Suprapubic skin (tissue), 4 donors: Measurements from ENCODE around the gene NCKAP5. TPM values are rescaled to one million over a fixed set of nuclear protein-coding genes. Genes with fewer than 3 reads are reported as not detected.

ENCODE experiments used
- DNase-seq, 2 donors: peaks; one replicate each; pipeline ENCODE4 v3.0.0-alpha.2; 2019; ENCODE audit warnings: low spot score in 2 of 2
- H3K27ac ChIP-seq: fragments of 200-600 bp; sonication (generic); one replicate; pipeline ENCODE4 v1.5.1; 2019
- H3K27me3 ChIP-seq: fragments of 200-600 bp; sonication (generic); one replicate; pipeline ENCODE4 v1.5.1; 2019
- H3K36me3 ChIP-seq: fragments of 200-600 bp; sonication (generic); one replicate; pipeline ENCODE4 v1.5.1; 2019
- H3K4me1 ChIP-seq: fragments of 200-600 bp; sonication (generic); one replicate; pipeline ENCODE4 v1.5.1; 2019
- H3K4me3 ChIP-seq: fragments of 200-600 bp; sonication (generic); one replicate; pipeline ENCODE4 v1.5.1; 2019; ENCODE audit warnings: mild to moderate bottlenecking
- H3K9me3 ChIP-seq: fragments of 200-600 bp; sonication (generic); one replicate; pipeline ENCODE4 v1.5.1; 2019
- CTCF ChIP-seq, 2 donors: fragments of 200-600 bp in 1 of 2; fragments of 450-650 bp in 1 of 2; sonication (generic) in 1 of 2; IDR thresholded peaks; one replicate each; pipeline ENCODE4 v1.5.1; 2016 to 2019; ENCODE audit warnings: antibody characterized with exemption in 2 of 2, mild to moderate bottlenecking in 1 of 2, moderate library complexity in 1 of 2
- EP300 ChIP-seq: sonication (generic); formaldehyde crosslinking; IDR thresholded peaks from one replicate; pipeline ENCODE4 v1.6.1; 2017; ENCODE audit warnings: antibody characterized with exemption
- POLR2A ChIP-seq, 2 donors: fragments of 450-650 bp; IDR thresholded peaks; one replicate each; pipeline ENCODE4 v1.6.1; 2017; ENCODE audit warnings: antibody characterized with exemption in 2 of 2, mild to moderate bottlenecking in 2 of 2, moderate library complexity in 2 of 2
- POLR2AphosphoS5 ChIP-seq, 3 donors: sonication (generic); formaldehyde crosslinking; IDR thresholded peaks; one replicate each; pipeline ENCODE4 v1.6.1; 2017; ENCODE audit warnings: antibody characterized with exemption in 3 of 3
- WGBS: methylation state at CpG from one replicate; pipeline ENCODE4 v1.1.5; 2018; 5-methylcytosine and 5-hydroxymethylcytosine counted together
- total RNA-seq, 4 donors: library from RNA; depleted of rRNA; stranded (reverse); fragments of >200 nt; gene quantifications; one replicate each; pipeline ENCODE4 v1.1.0, GENCODE V29; 2016

The NCKAP5 gene
- total RNA-seq, 4 donors from 2014 or later, result 2.8 to 6.4 (median 4.2) TPM

- Histone ChIP-seq H3K27ac (no peak overlapping the region), H3K27me3 (no peaks in the 10 kb centered on the region), H3K4me3 (no peak overlapping the region), H3K36me3 (peaks cover 5% of the 10 kb centered on the region), H3K9me3 (no peaks in the 10 kb centered on the region), H3K4me1 (no peaks in the 10 kb centered on the region)
- TF ChIP-seq POLR2A (IDR thresholded peaks at IDR 0.05) (no peak), CTCF (IDR thresholded peaks at IDR 0.05) (no peak), POLR2AphosphoS5 (IDR thresholded peaks at IDR 0.05) (no peak), EP300 (no peak)
- WGBS, result 88% methylated on average over 3 of the region's 3 CpGs
- DNase-seq, result no peak
Measured at GRCh38 chr2:132773331-132773730, 794.9 kb downstream of the NCKAP5 start.

GRCh38 chr2:132772340-132772739 lies 795.9 kb downstream of the NCKAP5 start:
- DNase-seq, result no peak
- TF ChIP-seq CTCF (IDR thresholded peaks at IDR 0.05), result no peak
- no peak for TF ChIP-seq EP300
- no peak for TF ChIP-seq POLR2AphosphoS5 (IDR thresholded peaks at IDR 0.05)
- TF ChIP-seq POLR2A (IDR thresholded peaks at IDR 0.05), result no peak
- Histone ChIP-seq H3K4me3 (no peak overlapping the region), H3K4me1 (no peaks in the 10 kb centered on the region), H3K27ac (no peak overlapping the region), H3K27me3 (no peaks in the 10 kb centered on the region), H3K9me3 (no peaks in the 10 kb centered on the region), H3K36me3 (peaks cover 5% of the 10 kb centered on the region)
- WGBS, result 65% methylated on average over 2 of the region's 2 CpGs

- no peaks in the 10 kb centered on the region for H3K36me3 ChIP-seq
- H3K27ac ChIP-seq, result no peak overlapping the region
- no peaks in the 10 kb centered on the region for H3K27me3 ChIP-seq
- DNase-seq, result no peak
- 100% methylated on average over 1 of the region's 1 CpG for WGBS
- TF ChIP-seq CTCF (IDR thresholded peaks at IDR 0.05) (no peak), POLR2A (IDR thresholded peaks at IDR 0.05) (no peak), POLR2AphosphoS5 (IDR thresholded peaks at IDR 0.05) (no peak), EP300 (no peak)
- no peak overlapping the region for H3K4me3 ChIP-seq
- H3K9me3 ChIP-seq, result no peaks in the 10 kb centered on the region
- no peaks in the 10 kb centered on the region for H3K4me1 ChIP-seq
Measured at GRCh38 chr2:132766573-132766972, 801.7 kb downstream of the NCKAP5 start.

GRCh38 chr2:132761437-132761836 lies 806.8 kb downstream of the NCKAP5 start:
- no peak overlapping the region for H3K4me3 ChIP-seq
- H3K27me3 ChIP-seq, result no peaks in the 10 kb centered on the region
- peaks cover 5% of the 10 kb centered on the region for H3K4me1 ChIP-seq
- no peak for DNase-seq
- H3K9me3 ChIP-seq, result peaks cover 3% of the 10 kb centered on the region
- no peaks in the 10 kb centered on the region for H3K36me3 ChIP-seq
- WGBS, result 84% methylated on average over 1 of the region's 1 CpG
- TF ChIP-seq POLR2AphosphoS5 (IDR thresholded peaks at IDR 0.05) (no peak), EP300 (no peak), POLR2A (IDR thresholded peaks at IDR 0.05) (no peak), CTCF (IDR thresholded peaks at IDR 0.05) (no peak)
- no peak overlapping the region for H3K27ac ChIP-seq

GRCh38 chr2:132760971-132761370 lies 807.3 kb downstream of the NCKAP5 start:
- Histone ChIP-seq H3K9me3 (peaks cover 3% of the 10 kb centered on the region), H3K36me3 (no peaks in the 10 kb centered on the region), H3K27me3 (no peaks in the 10 kb centered on the region), H3K27ac (no peak overlapping the region), H3K4me1 (peaks cover 5% of the 10 kb centered on the region), H3K4me3 (no peak overlapping the region)
- 76% methylated on average over 4 of the region's 4 CpGs for WGBS
- TF ChIP-seq POLR2A (IDR thresholded peaks at IDR 0.05), result no peak
- no peak for TF ChIP-seq CTCF (IDR thresholded peaks at IDR 0.05)
- TF ChIP-seq POLR2AphosphoS5 (IDR thresholded peaks at IDR 0.05), result no peak
- TF ChIP-seq EP300, result no peak
- no peak for DNase-seq
